Smooth muscle cell (in vitro differentiated cells): Measurements from ENCODE around the gene TAPBP. TPM values are rescaled to one million over a fixed set of nuclear protein-coding genes. Genes with fewer than 3 reads are reported as not detected.
A peak's percentile ranks its signal among the peaks of the same experiment; 100 is the strongest.
"Not testable (repeated sequence)": the region's sequence is repeated elsewhere in the genome, so short reads cannot be mapped to it uniquely, and the experiment has no call there.

Experiments used
- DNase-seq: peaks from one replicate; lab custom pipeline; 2025; ENCODE audit not compliant: unreplicated experiment; lab: John Stamatoyannopoulos, UW
- H2AFZ ChIP-seq: fragments of 200-600 bp; sonication (generic); 2 replicates; pipeline ENCODE4 v1.6.0; 2016; ENCODE audit warnings: antibody characterized with exemption, low read depth, mild to moderate bottlenecking
- H3F3A ChIP-seq: fragments of 200-600 bp; sonication (generic); 2 replicates; pipeline ENCODE4 v1.6.0; 2017; ENCODE audit warnings: antibody characterized with exemption, low read depth
- H3K27ac ChIP-seq: fragments of 200-600 bp; sonication (generic); 2 replicates; pipeline ENCODE4 v1.5.1; 2016; ENCODE audit warnings: low read depth, mild to moderate bottlenecking
- H3K27me3 ChIP-seq: fragments of 200-600 bp; sonication (generic); 2 replicates; pipeline ENCODE4 v1.6.1; 2016; ENCODE audit warnings: low read depth, mild to moderate bottlenecking
- H3K36me3 ChIP-seq: fragments of 200-600 bp; sonication (generic); 2 replicates; pipeline ENCODE4 v1.5.1; 2016; ENCODE audit warnings: low read depth
- H3K4me1 ChIP-seq: fragments of 200-600 bp; sonication (generic); 2 replicates; pipeline ENCODE4 v1.5.1; 2016; ENCODE audit warnings: low read depth
- H3K4me2 ChIP-seq: fragments of 200-600 bp; sonication (generic); 2 replicates; pipeline ENCODE4 v1.6.0; 2016; ENCODE audit warnings: mild to moderate bottlenecking
- H3K4me3 ChIP-seq: fragments of 200-600 bp; sonication (generic); 2 replicates; pipeline ENCODE4 v1.5.1; 2016; ENCODE audit warnings: mild to moderate bottlenecking
- H3K79me2 ChIP-seq: fragments of 200-600 bp; sonication (generic); 2 replicates; pipeline ENCODE4 v1.6.0; 2016; ENCODE audit warnings: low read depth, mild to moderate bottlenecking
- H3K9ac ChIP-seq: fragments of 200-600 bp; sonication (generic); 2 replicates; pipeline ENCODE4 v1.6.0; 2016; ENCODE audit warnings: low read depth
- H3K9me3 ChIP-seq: fragments of 200-600 bp; sonication (generic); replicated peaks from 2 replicates; pipeline ENCODE4 v1.5.1; 2016; ENCODE audit warnings: low read depth
- H4K20me1 ChIP-seq: fragments of 200-600 bp; sonication (generic); 2 replicates; pipeline ENCODE4 v1.6.0; 2016; ENCODE audit warnings: low read depth
- CTCF ChIP-seq: fragments of 200-600 bp; sonication (generic); IDR thresholded peaks from 2 replicates; pipeline ENCODE4 v1.5.1; 2017; ENCODE audit warnings: borderline replicate concordance, mild to moderate bottlenecking, antibody characterized with exemption; ENCODE audit not compliant: insufficient read depth, poor library complexity, severe bottlenecking
- WGBS: methylation state at CpG from one replicate; pipeline ENCODE4 v1.1.7; 2016; ENCODE audit warnings: low lambda C conversion rate; 5-methylcytosine and 5-hydroxymethylcytosine counted together
- polyA plus RNA-seq: library from polyadenylated mRNA; unstranded; fragments of >200 nt; fragmentation: Nextera tagmentation; extraction: Ambion mirVana; gene quantifications from 2 replicates; pipeline ENCODE4 v1.2.1, GENCODE V29; 2016
- total RNA-seq: library from RNA; depleted of rRNA; stranded (reverse); fragments of >200 nt; gene quantifications from 2 replicates; pipeline ENCODE4 v1.2.3, GENCODE V29; 2014

Gene TAPBP
- total RNA-seq = 30.2 and 34.7 TPM in 2 replicates
- polyA plus RNA-seq = 75.9 and 81.6 TPM in 2 replicates

- no peak for TF ChIP-seq CTCF
- peaks cover 45% of the 10 kb centered on the region for H4K20me1 ChIP-seq
- peaks cover 16% of the 10 kb centered on the region for H3F3A ChIP-seq
- H2AFZ ChIP-seq = peak within 1 kb of the TSS; percentile 1
- WGBS = 2% methylated on average over 46 of the region's 47 CpGs
- H3K4me1 ChIP-seq = peaks cover 20% of the 10 kb centered on the region
- H3K4me2 ChIP-seq = peak within 1 kb of the TSS; percentile 98
- peak within 1 kb of the TSS; percentile 71 for H3K4me3 ChIP-seq
- H3K27me3 ChIP-seq = no peaks in the 10 kb centered on the region
- H3K79me2 ChIP-seq = peaks cover 39% of the 10 kb centered on the region
- DNase-seq = peak; percentile 69
- H3K9ac ChIP-seq = peak within 1 kb of the TSS; percentile 88
- H3K9me3 ChIP-seq = no peaks in the 10 kb centered on the region
- H3K36me3 ChIP-seq = no peaks in the 10 kb centered on the region
- peak within 1 kb of the TSS; percentile 96 for H3K27ac ChIP-seq
Observed at GRCh38 chr6:33313709-33314514, at the start of gene TAPBP. Gene TAPBP, minus strand, starts transcription at chr6:33314078. Its CDS starts 37 bp downstream, at chr6:33314041.

- H3F3A ChIP-seq, DNase-seq, H4K20me1 ChIP-seq, H3K4me1 ChIP-seq, H3K4me3 ChIP-seq, H3K9me3 ChIP-seq, H3K27ac ChIP-seq, H3K4me2 ChIP-seq, H3K79me2 ChIP-seq, H3K27me3 ChIP-seq, H3K9ac ChIP-seq, H3K36me3 ChIP-seq, H2AFZ ChIP-seq: not testable (repeated sequence)
- WGBS = 85% methylated on average over 12 of the region's 12 CpGs
Observed at GRCh38 chr6:33363486-33363885, 49.6 kb upstream of the TAPBP start.

GRCh38 chr6:33359331-33359730, 45.5 kb upstream of the TAPBP start:
- Histone ChIP-seq H3K79me2 (no peaks in the 10 kb centered on the region), H3K27me3 (no peaks in the 10 kb centered on the region), H3K4me2 (no peak overlapping the region), H3K36me3 (no peaks in the 10 kb centered on the region), H3K4me1 (peaks cover 3% of the 10 kb centered on the region), H3K4me3 (no peak overlapping the region), H3K27ac (no peak overlapping the region), H3K9me3 (no peaks in the 10 kb centered on the region), H4K20me1 (no peaks in the 10 kb centered on the region), H3F3A (no peaks in the 10 kb centered on the region), H3K9ac (no peak overlapping the region), H2AFZ (no peak overlapping the region)
- no peak for TF ChIP-seq CTCF
- DNase-seq = no peak

GRCh38 chr6:33357160-33357871, 43.4 kb upstream of the TAPBP start:
- not testable (repeated sequence) for H3K27me3 ChIP-seq, H3K4me3 ChIP-seq, H3K9me3 ChIP-seq, H3K4me1 ChIP-seq, H3F3A ChIP-seq, H3K79me2 ChIP-seq, H3K4me2 ChIP-seq, H3K27ac ChIP-seq, H2AFZ ChIP-seq, H3K9ac ChIP-seq, DNase-seq, H3K36me3 ChIP-seq, H4K20me1 ChIP-seq
- WGBS = 71% methylated on average over 13 of the region's 13 CpGs
